Parathyroid adenoma (tissue), 2 donors: Measurements from ENCODE around the gene ACTR8.

Experiments used
- H2AFZ ChIP-seq: fragments of 300-600 bp; sonication (generic); one replicate; pipeline ENCODE4 v1.7.0; 2017; ENCODE audit warnings: antibody characterized with exemption, mild to moderate bottlenecking
- H3K27ac ChIP-seq: fragments of 300-600 bp; sonication (generic); one replicate; pipeline ENCODE4 v1.7.0; 2017
- H3K27me3 ChIP-seq: fragments of 300-600 bp; sonication (generic); one replicate; pipeline ENCODE4 v1.7.0; 2017; ENCODE audit warnings: low read length; ENCODE audit not compliant: control insufficient read depth, insufficient read depth
- H3K36me3 ChIP-seq: fragments of 300-600 bp; sonication (generic); one replicate; pipeline ENCODE4 v1.7.0; 2017; ENCODE audit warnings: low read length; ENCODE audit not compliant: control insufficient read depth, insufficient read depth
- H3K4me1 ChIP-seq: fragments of 300-600 bp; sonication (generic); one replicate; pipeline ENCODE4 v1.7.0; 2017; ENCODE audit warnings: control low read depth
- H3K4me2 ChIP-seq: fragments of 300-600 bp; sonication (generic); one replicate; pipeline ENCODE4 v1.7.0; 2017; ENCODE audit warnings: low read length
- H3K4me3 ChIP-seq: fragments of 300-600 bp; sonication (generic); one replicate; pipeline ENCODE4 v1.7.0; 2017; ENCODE audit warnings: low read depth, low read length
- H3K79me2 ChIP-seq: fragments of 300-600 bp; sonication (generic); one replicate; pipeline ENCODE4 v1.7.0; 2017; ENCODE audit warnings: control low read depth
- H3K9ac ChIP-seq: fragments of 300-600 bp; sonication (generic); one replicate; pipeline ENCODE4 v1.7.0; 2017; ENCODE audit warnings: mild to moderate bottlenecking
- H3K9me3 ChIP-seq: fragments of 300-600 bp; sonication (generic); one replicate; pipeline ENCODE4 v1.7.0; 2017; ENCODE audit warnings: low read length; ENCODE audit not compliant: control insufficient read depth
- TF ChIP-seq, protein P1 (sequence below): fragments of 300-600 bp; sonication (generic); IDR thresholded peaks from one replicate; pipeline ENCODE4 v1.7.0; 2017; ENCODE audit warnings: antibody characterized with exemption, mild to moderate bottlenecking
- donor health status: primary hyperparathyroidism.

The ACTR8 gene

DNA sequence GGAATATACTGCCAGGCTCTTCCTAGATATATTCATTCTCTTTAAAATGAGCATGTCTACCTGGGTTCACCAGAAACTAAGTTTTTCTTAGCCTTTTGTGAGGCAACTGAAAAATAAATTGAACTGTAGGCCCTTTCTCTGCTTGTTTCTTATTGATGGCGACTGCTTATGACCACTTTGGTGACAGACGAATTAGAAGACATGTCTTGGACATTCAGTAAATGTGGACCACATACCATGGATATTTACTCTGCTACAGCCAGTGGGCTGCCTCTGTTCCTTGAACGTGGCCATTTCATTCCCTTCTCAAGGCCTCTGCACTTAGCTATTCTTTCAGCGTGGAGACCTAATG lies 10.3 kb upstream of the ACTR8 start:
- Histone ChIP-seq H3K4me2 (peak overlapping the region; percentile 97), H3K36me3 (no peaks in the 10 kb centered on the region), H2AFZ (peak overlapping the region; percentile 92), H3K27ac (peak overlapping the region; percentile 88), H3K4me1 (peaks cover 9% of the 10 kb centered on the region), H3K9ac (peak overlapping the region; percentile 17), H3K79me2 (peaks cover 20% of the 10 kb centered on the region), H3K27me3 (no peaks in the 10 kb centered on the region), H3K9me3 (no peaks in the 10 kb centered on the region), H3K4me3 (peak overlapping the region; percentile 97)
- TF ChIP-seq, protein P1, sequence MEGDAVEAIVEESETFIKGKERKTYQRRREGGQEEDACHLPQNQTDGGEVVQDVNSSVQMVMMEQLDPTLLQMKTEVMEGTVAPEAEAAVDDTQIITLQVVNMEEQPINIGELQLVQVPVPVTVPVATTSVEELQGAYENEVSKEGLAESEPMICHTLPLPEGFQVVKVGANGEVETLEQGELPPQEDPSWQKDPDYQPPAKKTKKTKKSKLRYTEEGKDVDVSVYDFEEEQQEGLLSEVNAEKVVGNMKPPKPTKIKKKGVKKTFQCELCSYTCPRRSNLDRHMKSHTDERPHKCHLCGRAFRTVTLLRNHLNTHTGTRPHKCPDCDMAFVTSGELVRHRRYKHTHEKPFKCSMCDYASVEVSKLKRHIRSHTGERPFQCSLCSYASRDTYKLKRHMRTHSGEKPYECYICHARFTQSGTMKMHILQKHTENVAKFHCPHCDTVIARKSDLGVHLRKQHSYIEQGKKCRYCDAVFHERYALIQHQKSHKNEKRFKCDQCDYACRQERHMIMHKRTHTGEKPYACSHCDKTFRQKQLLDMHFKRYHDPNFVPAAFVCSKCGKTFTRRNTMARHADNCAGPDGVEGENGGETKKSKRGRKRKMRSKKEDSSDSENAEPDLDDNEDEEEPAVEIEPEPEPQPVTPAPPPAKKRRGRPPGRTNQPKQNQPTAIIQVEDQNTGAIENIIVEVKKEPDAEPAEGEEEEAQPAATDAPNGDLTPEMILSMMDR = no peak

GRCh38 chr3:53891497-53892285 lies 9.7 kb upstream of the ACTR8 start, which contains the start of gene SELENOK:
TSS of gene SELENOK (minus strand) at chr3:53891859.
- Histone ChIP-seq H3K9ac (peak within 1 kb of the TSS; percentile 79), H2AFZ (peak within 1 kb of the TSS; percentile 92), H3K27me3 (no peaks in the 10 kb centered on the region), H3K27ac (peak within 1 kb of the TSS; percentile 88), H3K79me2 (peaks cover 20% of the 10 kb centered on the region), H3K4me2 (peak within 1 kb of the TSS; percentile 97), H3K4me1 (peaks cover 9% of the 10 kb centered on the region), H3K9me3 (no peaks in the 10 kb centered on the region), H3K4me3 (peak within 1 kb of the TSS; percentile 97), H3K36me3 (no peaks in the 10 kb centered on the region)
- TF ChIP-seq, protein P1 = no peak

GRCh38 chr3:53890726-53891475 lies 8.9 kb upstream of the ACTR8 start:
- Histone ChIP-seq H3K79me2 (peaks cover 20% of the 10 kb centered on the region), H3K4me1 (peaks cover 9% of the 10 kb centered on the region)

GRCh38 chr3:53888232-53888631 lies 6.3 kb upstream of the ACTR8 start:
- H3K4me2 ChIP-seq = peak overlapping the region; percentile 49
- no peaks in the 10 kb centered on the region for H3K27me3 ChIP-seq
- TF ChIP-seq, protein P1 = no peak
- no peak overlapping the region for H2AFZ ChIP-seq
- no peaks in the 10 kb centered on the region for H3K36me3 ChIP-seq
- H3K9me3 ChIP-seq = no peaks in the 10 kb centered on the region
- no peak overlapping the region for H3K9ac ChIP-seq
- H3K79me2 ChIP-seq = peaks cover 20% of the 10 kb centered on the region
- peak overlapping the region; percentile 28 for H3K4me3 ChIP-seq
- H3K4me1 ChIP-seq = peaks cover 9% of the 10 kb centered on the region
- H3K27ac ChIP-seq = no peak overlapping the region

More at GRCh38 chr3:53890726-53891475, 8.9 kb upstream of the ACTR8 start:
- no peaks in the 10 kb centered on the region for H3K36me3 ChIP-seq
- H3K27ac ChIP-seq = peak overlapping the region; percentile 88
- TF ChIP-seq, protein P1 = no peak
- H2AFZ ChIP-seq = peak overlapping the region; percentile 87
- H3K9me3 ChIP-seq = no peaks in the 10 kb centered on the region
- H3K4me2 ChIP-seq = peak overlapping the region; percentile 97
- peak overlapping the region; percentile 97 for H3K4me3 ChIP-seq
- H3K27me3 ChIP-seq = no peaks in the 10 kb centered on the region
- peak overlapping the region; percentile 79 for H3K9ac ChIP-seq
